Suprapubic skin (tissue), 4 donors: Measurements from ENCODE around the gene PRRG1.

ENCODE experiments used
- CTCF ChIP-seq, 2 donors: fragments of 200-600 bp in 1 of 2; fragments of 450-650 bp in 1 of 2; sonication (generic) in 1 of 2; IDR thresholded peaks; one replicate each; pipeline ENCODE4 v1.5.1; 2016 to 2019; ENCODE audit warnings: antibody characterized with exemption in 2 of 2, mild to moderate bottlenecking in 1 of 2, moderate library complexity in 1 of 2
- POLR2A ChIP-seq, 2 donors: fragments of 450-650 bp; IDR thresholded peaks; one replicate each; pipeline ENCODE4 v1.6.1; 2017; ENCODE audit warnings: antibody characterized with exemption in 2 of 2, mild to moderate bottlenecking in 2 of 2, moderate library complexity in 2 of 2
- POLR2AphosphoS5 ChIP-seq, 3 donors: sonication (generic); formaldehyde crosslinking; IDR thresholded peaks; one replicate each; pipeline ENCODE4 v1.6.1; 2017; ENCODE audit warnings: antibody characterized with exemption in 3 of 3

GRCh38 chrX:37485429-37485828 lies 136.3 kb downstream of the PRRG1 start:
- TF ChIP-seq POLR2A (IDR thresholded peaks at IDR 0.05) (no peak), CTCF (IDR thresholded peaks at IDR 0.05) (no peak), POLR2AphosphoS5 (IDR thresholded peaks at IDR 0.05) (no peak)
